Measurements from ENCODE around the gene COMMD1.

DNA sequence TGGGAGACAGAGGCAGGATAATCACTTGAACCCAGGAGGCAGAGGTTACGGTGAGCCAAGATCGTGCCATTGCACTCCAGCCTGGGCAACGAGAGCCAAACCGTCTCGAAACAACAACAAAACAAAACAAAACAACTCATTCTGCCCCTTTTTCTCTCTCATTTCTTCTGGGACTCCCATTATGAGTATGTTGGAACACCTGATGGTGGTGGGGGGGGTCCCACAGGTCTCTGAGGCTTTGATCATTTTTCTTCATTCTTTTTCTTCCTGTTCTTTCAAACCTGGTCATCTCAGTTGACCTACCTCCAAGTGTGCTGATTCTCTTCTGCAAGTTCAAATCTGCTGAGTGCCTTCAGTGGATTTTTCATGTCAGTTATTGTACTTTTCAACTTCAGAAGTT, 43.4 kb upstream of the COMMD1 start:
- TF ChIP-seq ARNTL (CRISPR knock-in tag; IDR thresholded peaks at IDR 0.05; ENCODE audit: borderline replicate concordance, low read depth) = no peak
- TF ChIP-seq OSR1 (CRISPR knock-in tag; IDR thresholded peaks at IDR 0.05) = no peak
- TF ChIP-seq, protein P1, sequence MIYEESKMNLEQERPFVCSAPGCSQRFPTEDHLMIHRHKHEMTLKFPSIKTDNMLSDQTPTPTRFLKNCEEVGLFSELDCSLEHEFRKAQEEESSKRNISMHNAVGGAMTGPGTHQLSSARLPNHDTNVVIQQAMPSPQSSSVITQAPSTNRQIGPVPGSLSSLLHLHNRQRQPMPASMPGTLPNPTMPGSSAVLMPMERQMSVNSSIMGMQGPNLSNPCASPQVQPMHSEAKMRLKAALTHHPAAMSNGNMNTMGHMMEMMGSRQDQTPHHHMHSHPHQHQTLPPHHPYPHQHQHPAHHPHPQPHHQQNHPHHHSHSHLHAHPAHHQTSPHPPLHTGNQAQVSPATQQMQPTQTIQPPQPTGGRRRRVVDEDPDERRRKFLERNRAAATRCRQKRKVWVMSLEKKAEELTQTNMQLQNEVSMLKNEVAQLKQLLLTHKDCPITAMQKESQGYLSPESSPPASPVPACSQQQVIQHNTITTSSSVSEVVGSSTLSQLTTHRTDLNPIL (CRISPR knock-in tag; IDR thresholded peaks at IDR 0.05; ENCODE audit: low read depth) = no peak
- no peak for TF ChIP-seq TOX (CRISPR knock-in tag; IDR thresholded peaks at IDR 0.05; ENCODE audit: borderline replicate concordance)
- TF ChIP-seq ISL1 (CRISPR knock-in tag; IDR thresholded peaks at IDR 0.05) = no peak
- TF ChIP-seq, protein P2, sequence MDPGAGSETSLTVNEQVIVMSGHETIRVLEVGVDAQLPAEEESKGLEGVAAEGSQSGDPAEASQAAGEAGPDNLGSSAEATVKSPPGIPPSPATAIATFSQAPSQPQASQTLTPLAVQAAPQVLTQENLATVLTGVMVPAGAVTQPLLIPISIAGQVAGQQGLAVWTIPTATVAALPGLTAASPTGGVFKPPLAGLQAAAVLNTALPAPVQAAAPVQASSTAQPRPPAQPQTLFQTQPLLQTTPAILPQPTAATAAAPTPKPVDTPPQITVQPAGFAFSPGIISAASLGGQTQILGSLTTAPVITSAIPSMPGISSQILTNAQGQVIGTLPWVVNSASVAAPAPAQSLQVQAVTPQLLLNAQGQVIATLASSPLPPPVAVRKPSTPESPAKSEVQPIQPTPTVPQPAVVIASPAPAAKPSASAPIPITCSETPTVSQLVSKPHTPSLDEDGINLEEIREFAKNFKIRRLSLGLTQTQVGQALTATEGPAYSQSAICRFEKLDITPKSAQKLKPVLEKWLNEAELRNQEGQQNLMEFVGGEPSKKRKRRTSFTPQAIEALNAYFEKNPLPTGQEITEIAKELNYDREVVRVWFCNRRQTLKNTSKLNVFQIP (CRISPR knock-in tag; IDR thresholded peaks at IDR 0.05; ENCODE audit: borderline replicate concordance, low read depth) = no peak
- TF ChIP-seq ZNF565 (CRISPR knock-in tag; conservative IDR thresholded peaks at IDR 0.05; ENCODE audit: low read depth) = no peak
- no peak for TF ChIP-seq ZFP30 (CRISPR knock-in tag; IDR thresholded peaks at IDR 0.05)
- TF ChIP-seq, protein P3, sequence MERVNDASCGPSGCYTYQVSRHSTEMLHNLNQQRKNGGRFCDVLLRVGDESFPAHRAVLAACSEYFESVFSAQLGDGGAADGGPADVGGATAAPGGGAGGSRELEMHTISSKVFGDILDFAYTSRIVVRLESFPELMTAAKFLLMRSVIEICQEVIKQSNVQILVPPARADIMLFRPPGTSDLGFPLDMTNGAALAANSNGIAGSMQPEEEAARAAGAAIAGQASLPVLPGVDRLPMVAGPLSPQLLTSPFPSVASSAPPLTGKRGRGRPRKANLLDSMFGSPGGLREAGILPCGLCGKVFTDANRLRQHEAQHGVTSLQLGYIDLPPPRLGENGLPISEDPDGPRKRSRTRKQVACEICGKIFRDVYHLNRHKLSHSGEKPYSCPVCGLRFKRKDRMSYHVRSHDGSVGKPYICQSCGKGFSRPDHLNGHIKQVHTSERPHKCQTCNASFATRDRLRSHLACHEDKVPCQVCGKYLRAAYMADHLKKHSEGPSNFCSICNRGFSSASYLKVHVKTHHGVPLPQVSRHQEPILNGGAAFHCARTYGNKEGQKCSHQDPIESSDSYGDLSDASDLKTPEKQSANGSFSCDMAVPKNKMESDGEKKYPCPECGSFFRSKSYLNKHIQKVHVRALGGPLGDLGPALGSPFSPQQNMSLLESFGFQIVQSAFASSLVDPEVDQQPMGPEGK (CRISPR knock-in tag; IDR thresholded peaks at IDR 0.05; ENCODE audit: borderline replicate concordance) = no peak
- no peak for TF ChIP-seq CSDC2 (CRISPR knock-in tag; IDR thresholded peaks at IDR 0.05)
- no peak for TF ChIP-seq RARB (CRISPR knock-in tag; IDR thresholded peaks at IDR 0.05)
- no peak for TF ChIP-seq TCF4 (CRISPR knock-in tag; IDR thresholded peaks at IDR 0.05; ENCODE audit: borderline replicate concordance)
- TF ChIP-seq, protein P4, sequence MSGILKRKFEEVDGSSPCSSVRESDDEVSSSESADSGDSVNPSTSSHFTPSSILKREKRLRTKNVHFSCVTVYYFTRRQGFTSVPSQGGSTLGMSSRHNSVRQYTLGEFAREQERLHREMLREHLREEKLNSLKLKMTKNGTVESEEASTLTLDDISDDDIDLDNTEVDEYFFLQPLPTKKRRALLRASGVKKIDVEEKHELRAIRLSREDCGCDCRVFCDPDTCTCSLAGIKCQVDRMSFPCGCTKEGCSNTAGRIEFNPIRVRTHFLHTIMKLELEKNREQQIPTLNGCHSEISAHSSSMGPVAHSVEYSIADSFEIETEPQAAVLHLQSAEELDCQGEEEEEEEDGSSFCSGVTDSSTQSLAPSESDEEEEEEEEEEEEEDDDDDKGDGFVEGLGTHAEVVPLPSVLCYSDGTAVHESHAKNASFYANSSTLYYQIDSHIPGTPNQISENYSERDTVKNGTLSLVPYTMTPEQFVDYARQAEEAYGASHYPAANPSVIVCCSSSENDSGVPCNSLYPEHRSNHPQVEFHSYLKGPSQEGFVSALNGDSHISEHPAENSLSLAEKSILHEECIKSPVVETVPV (CRISPR knock-in tag; IDR thresholded peaks at IDR 0.05) = no peak
- no peak for TF ChIP-seq SNAI2 (CRISPR knock-in tag; IDR thresholded peaks at IDR 0.05)

Data from SK-N-SH treated with all-trans-retinoic acid at 6 μM for 48 hours (cell line).